ENCODE measurements around the gene DGAT2. TPM values are rescaled to one million over a fixed set of nuclear protein-coding genes. Genes with fewer than 3 reads are reported as not detected.

Gene DGAT2
- total RNA-seq, 1 experiment from 2014 or later, result 13.2 TPM

DNA sequence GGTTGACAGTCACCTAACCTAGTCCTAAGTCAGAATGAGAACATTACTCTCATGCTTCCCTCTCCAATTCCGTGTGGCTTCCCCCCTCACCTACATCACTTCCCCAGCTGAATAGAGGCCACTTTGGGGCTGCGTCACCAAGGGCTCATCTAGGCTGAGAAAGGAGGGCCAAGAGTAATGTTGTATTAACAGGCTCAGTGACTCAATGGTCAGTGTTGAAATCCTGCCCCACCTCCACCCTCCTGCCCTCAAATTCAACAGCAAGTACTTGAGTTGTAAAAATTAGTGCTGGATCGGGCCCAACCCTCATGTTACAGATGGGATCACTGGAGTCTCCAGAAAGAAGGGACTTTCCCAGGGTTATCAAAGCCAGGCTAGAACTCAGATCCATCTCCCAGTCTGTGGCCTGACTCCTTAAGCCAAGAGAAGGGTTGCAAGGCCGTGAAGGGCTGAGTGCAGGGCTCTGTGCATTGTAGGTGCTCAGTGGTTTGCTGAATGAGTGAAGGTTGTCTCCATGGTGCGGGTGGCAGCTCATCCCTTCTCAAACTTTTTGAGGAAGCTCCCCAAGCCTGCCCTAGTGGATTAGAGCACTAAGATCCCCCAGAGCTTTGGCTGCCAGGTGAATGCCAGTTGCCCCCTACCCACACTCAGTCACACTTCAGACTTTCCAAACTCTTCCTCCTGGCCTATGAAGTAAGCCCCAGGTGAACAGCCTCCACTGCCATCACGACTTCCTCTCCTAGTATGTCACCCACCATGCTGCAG, 3.2 kb downstream of the DGAT2 start:
- DNase-seq (ENCODE audit: low read depth), result peak; percentile 2
- in situ Hi-C loops (cut with HindIII; ENCODE audit: low pct_unique_long_range_greater_than_20kb, low sequenced_read_pairs), result no loop called here

DNA sequence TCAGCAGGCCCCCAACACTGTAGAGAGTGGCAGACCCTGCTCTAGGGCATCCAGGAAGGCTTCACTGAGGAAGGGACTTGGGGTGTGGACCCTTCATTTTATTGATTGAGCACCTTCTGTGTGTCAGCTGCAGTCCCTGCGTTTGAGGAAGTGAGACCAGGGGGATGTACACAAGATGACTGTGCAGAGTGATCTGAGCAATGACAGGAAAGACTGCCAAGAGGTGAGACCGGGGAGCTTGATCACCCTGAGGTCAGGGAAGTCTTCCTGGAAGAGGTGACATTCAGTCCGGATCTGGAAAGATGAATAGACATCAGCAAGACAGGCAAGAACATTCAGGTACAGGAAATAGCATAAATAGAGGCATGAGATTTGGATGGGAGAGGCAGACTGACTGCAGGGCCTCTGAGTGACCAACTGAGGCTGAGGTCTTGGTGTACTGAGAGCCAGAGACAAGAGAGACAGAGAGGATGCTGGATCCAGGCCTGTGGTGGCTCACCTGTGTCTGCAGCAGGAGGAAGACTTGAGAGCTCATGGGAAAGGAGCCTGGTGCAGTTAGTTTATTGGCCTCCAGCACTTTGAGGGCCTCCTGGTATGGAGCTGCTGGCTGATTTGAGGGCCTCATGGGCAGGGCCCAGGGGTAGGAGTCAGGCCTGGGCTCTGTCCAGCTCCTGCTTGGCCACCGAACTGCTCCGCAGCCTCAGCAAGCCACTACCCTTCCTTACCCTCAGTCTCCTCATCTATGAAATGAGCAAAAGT, 5.2 kb downstream of the DGAT2 start:
- DNase-seq (ENCODE audit: low read depth), result no peak
- in situ Hi-C loops (cut with HindIII; ENCODE audit: low pct_unique_long_range_greater_than_20kb, low sequenced_read_pairs), result no loop called here

DNA sequence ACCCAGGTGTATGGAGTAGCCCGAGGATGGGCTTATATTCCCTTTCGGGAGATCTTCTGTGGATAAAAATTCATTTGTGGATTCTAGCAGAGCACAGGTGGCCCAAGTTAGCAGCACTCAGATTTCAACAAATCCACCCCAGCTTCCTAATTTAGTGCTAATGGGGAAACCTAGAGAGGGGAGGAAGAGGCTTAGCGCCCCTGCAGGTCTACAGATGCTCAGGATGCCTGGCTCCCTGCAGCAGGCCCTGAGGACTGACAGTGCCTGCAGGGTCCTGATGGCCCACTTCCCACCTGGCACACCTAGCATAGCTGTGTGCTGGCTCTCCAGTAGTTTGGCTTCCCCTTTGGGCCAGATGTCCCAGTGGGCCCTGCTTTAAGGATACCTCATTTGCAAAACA, 6.5 kb downstream of the DGAT2 start:
- no peak for DNase-seq (ENCODE audit: low read depth)
- in situ Hi-C loops (cut with HindIII; ENCODE audit: low pct_unique_long_range_greater_than_20kb, low sequenced_read_pairs), result no loop called here

DNA sequence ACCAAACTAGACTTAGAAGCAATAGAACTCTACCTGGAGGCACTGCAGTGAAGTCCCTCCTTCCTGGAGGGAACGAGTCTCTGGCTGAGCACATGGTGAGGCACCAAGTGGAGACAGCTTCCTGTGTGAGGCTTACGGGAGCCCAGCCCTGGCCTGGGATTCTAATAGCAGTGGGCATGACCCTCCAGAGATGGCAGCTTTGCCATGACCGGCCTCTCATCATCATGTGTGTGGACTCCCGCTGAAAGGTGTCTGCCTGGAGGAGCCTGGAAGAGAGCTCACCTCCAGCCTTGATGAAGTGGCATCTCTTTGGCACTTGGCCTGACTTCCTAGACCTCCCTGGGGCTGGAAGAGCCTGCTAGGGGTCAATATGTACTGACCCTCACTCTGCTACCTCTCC, 8.0 kb downstream of the DGAT2 start:
- in situ Hi-C loops (cut with HindIII; ENCODE audit: low pct_unique_long_range_greater_than_20kb, low sequenced_read_pairs), result no loop called here
- DNase-seq (ENCODE audit: low read depth), result no peak

DNA sequence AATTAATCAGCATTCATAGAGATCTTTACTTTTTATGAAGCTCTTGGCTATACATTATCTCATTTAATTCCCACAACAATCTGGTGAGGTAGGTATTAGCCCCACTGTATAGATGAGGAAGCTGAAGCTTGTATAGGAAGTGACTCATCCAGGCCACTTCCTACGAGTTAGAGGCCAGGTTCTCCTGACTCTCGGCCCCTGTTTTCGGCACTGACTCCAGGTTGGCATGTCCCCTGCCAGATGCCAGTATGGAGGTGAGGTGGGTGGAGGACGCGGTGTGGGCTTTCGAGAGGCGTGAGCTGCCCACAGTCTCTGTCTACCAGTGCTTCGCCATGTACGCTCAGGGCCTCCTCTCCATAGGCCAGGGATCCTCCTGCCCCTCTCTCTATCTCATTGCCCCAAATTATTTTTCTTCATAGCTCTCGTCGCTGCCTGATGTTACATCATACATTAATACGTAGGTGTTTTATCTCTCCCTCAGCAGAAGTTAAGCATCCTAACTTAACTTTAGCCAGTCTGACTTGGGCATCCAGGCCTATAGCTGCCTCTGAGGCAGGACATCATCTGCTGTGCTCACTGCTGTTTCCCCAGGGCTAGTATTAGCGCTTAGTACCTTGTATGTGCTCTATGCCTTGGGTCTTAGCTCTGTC, 9.0 kb downstream of the DGAT2 start:
- DNase-seq (ENCODE audit: low read depth), result no peak

DNA sequence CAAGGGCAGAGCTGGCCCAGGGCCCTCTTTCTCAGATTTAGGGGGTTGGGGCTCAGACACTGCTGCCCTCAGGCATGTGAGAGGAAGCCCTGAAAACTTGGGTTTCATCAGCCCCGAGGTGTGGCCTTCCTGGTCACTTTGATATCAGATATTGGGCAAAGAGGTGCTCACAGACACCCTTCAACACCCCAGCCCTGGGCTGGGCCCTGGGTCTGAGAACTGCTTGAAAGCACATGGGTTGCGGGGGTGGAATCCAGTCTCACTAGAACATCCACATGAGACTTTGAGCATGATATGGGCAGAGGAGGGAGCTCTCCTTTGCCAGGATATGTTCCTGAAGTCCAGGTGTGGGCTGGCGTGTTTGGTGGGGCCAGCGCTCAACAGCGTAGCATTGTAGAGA, 10.4 kb downstream of the DGAT2 start:
- in situ Hi-C loops (cut with HindIII; ENCODE audit: low pct_unique_long_range_greater_than_20kb, low sequenced_read_pairs), result no loop called here
- no peak for DNase-seq (ENCODE audit: low read depth)

More for the DNA sequence above, 9.0 kb downstream of the DGAT2 start:
- in situ Hi-C loops (cut with HindIII; ENCODE audit: low pct_unique_long_range_greater_than_20kb, low sequenced_read_pairs), result no loop called here

DNA sequence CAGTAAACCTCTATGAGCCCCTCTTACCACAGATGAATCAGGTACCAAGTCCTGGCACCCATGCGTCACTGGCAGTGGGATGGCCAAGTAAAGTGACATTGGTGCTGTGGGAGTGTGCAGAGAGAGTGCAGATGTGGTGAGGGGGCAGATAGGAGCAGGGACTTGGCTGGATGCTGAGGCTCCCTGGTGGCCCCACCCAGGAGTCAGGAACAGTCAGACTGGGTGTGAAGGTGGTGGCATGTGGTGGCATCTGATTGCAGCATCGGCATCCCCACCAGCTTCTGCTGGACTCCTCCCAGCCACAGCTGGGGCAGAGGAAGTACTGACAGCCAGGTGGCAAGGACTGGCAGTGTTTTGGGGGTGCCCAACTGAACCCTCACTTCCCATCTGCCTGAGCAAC, 11.4 kb downstream of the DGAT2 start:
- in situ Hi-C loops (cut with HindIII; ENCODE audit: low pct_unique_long_range_greater_than_20kb, low sequenced_read_pairs), result no loop called here
- DNase-seq (ENCODE audit: low read depth), result no peak

DNA sequence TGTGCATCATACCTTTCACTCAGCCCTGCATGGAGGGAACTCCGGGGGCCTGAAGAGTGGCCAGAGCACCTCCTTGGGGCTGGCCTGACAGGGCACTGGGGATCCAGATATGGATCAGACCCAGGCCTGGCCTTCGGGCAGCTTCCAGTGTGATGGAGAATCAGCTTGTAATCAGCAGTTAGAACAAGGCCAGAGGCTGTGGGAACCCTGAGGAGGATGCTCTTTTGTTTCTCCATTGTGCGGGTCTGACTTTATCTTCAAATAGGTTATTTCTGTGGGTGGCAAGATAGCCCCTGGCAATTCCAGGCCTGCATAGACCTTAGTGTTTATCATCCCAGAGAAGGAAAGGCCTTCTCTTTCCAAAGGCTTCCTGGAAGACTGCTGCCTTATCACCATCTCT, 12.3 kb downstream of the DGAT2 start:
- no peak for DNase-seq (ENCODE audit: low read depth)
- in situ Hi-C loops (cut with HindIII; ENCODE audit: low pct_unique_long_range_greater_than_20kb, low sequenced_read_pairs), result no loop called here

DNA sequence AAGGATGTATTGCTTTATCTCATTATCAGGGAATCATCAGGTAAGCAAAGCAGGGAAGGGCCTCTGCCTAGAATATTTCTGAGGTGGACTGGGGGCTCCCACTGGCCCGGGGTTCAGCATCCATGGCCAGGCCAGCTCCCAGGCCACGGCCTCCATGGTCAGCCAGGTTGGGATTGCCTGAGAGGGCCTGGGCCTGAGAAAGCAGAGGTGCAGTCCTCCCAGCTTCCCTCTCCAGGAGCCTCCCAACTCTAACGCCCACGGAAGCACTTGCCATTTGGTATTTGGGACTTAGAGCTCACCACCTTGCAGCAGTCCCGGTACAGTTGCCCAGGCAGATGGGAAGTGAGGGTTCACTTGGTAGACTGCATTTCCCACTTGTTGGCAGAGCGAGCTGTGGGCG, 12.7 kb downstream of the DGAT2 start:
- no peak for DNase-seq (ENCODE audit: low read depth)
- in situ Hi-C loops (cut with HindIII; ENCODE audit: low pct_unique_long_range_greater_than_20kb, low sequenced_read_pairs), result no loop called here

DNA sequence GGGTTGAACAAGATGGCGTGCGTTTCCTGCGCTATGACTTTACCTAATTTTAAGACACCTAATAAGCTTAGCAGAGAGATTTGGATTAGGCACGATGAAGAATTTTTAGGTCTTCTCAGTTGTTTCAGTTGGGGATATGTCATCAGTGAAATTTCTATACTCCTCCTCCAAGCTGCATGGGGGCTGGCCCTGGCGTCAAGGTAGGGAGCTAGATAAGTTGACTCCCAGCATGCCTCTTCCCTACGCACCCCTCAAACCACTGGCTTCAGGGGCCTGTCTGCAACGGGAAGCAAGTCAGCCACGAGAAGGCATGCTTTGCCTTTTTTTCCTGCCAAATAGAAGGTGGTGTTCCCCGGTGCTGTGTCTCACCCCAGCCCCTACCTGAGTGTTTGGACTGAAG, 13.3 kb downstream of the DGAT2 start:
- in situ Hi-C loops (cut with HindIII; ENCODE audit: low pct_unique_long_range_greater_than_20kb, low sequenced_read_pairs), result no loop called here
- DNase-seq (ENCODE audit: low read depth), result no peak

DNA sequence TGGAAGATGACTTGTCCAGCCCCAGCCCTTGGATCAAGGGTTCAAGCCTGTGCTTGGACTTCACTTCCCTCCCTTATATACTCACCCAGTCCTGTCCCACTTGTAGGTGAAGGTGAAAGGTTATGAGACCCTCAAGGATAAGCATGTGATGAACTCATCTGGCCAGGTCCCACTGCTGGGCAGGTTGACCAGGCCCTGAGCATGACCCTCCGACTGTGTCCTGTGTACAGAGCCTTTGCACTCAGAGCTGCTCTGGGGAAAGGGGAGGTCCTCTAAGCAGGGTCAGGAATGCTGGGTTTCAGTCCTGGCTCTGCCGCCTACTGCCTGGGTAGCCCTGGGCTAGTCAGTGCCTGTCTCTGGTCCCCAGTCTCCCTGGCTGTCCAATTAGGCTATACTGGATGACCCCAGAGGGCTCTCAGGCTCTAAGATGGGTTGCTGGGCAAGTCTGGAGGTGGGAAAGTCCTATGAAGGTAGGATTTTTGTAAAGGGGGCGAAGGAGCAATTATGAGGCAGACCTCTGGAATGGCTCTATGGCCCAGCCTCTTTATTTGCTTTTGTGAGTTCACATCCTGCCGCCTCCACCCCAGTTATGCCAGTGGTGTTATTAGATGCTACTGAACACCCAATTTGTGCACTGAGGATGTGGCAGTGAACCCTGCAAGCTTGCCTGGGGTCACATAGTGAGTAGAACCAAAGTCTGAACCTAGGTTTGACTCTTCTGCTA, 14.1 kb downstream of the DGAT2 start:
- in situ Hi-C loops (cut with HindIII; ENCODE audit: low pct_unique_long_range_greater_than_20kb, low sequenced_read_pairs), result no loop called here
- DNase-seq (ENCODE audit: low read depth), result no peak

DNA sequence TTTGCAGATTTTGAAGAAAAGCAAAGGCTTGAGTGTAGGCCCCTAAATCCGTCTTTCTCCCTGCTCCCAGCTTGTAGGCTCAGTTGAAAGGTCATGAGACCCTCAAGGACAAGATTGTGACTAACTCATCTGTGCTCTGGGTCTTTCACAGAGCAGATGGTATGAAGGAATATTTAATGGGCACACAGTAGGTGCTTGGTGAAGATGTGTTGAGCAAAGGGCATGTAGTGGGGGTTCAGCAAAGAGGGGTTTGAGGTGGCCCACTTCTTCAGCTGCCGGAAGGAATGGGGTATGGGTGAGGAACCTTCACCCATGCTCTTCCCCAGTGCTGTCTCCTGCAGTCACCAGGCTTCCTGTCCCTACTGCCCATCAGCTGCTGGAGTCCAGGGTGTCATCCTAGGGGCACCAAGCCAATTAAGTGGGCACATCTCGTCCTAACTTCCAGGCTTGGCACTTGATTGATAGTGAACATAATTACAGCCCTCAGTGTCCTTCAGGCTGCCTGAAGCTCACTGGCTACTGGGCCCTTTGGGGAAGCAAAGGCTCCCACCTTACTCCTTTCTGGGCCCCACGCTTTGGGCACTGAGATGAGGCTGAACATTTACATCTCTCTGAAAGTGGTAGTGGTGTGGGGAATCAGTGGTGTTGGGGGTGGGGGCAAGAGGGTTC, 15.0 kb downstream of the DGAT2 start:
- no peak for DNase-seq (ENCODE audit: low read depth)
- in situ Hi-C loops (cut with HindIII; ENCODE audit: low pct_unique_long_range_greater_than_20kb, low sequenced_read_pairs), result no loop called here

DNA sequence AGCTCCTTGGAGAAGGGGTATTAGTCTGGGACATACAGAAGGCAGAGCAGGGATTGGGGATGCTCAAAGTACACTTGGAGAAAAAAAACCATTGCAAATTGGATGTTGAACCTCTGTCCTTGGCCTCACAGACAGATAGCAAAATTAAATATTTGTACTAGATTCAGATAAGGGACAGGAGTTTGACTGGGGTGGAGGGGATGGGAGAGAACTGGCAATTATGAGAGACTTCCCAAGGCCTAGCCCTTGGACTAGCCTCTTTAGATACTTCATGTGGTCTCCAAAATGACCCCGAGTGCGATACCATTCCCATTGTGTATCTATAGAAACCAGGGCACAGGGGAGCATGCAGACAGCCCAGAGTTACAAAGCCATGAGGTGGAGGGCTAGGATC, 15.5 kb downstream of the DGAT2 start:
- no peak for DNase-seq (ENCODE audit: low read depth)
- in situ Hi-C loops (cut with HindIII; ENCODE audit: low pct_unique_long_range_greater_than_20kb, low sequenced_read_pairs), result no loop called here

DNA sequence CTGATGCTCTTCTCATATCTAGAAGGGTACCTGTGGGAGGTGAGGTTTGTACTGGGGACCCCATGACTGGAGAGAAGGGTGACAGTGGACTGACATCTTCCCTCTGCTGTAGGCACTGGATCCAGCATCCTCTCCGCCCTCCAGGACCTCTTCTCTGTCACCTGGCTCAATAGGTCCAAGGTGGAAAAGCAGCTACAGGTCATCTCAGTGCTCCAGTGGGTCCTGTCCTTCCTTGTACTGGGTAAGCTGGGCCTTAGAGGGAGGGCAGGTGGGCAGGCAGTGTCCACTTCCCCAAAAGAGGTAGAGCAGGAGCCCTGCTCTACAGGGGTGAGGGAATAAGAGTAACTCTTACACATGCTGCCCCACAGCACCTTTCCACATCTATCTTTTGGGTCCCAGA, 15.9 kb downstream of the DGAT2 start:
- in situ Hi-C loops (cut with HindIII; ENCODE audit: low pct_unique_long_range_greater_than_20kb, low sequenced_read_pairs), result no loop called here
- DNase-seq (ENCODE audit: low read depth), result no peak

DNA sequence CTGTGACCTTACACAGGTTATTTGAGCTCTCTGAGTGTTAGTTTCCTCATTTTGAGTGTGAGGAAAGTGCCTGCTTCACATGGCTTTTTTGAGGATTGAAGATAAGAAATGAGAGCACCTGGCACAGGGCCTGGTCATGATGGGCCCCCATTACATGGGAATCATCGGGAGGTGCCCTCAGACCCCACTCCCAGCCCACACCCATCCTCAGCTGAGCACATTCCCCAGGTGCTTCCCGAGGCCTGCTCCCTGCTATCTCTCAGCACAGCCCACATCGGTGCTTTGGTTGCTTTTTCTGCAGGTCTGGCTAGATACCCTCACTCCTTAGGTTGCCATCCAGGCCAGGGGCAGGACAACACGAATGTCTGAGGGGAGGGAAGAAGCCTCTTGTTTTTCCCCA, 16.6 kb downstream of the DGAT2 start:
- in situ Hi-C loops (cut with HindIII; ENCODE audit: low pct_unique_long_range_greater_than_20kb, low sequenced_read_pairs), result no loop called here
- DNase-seq (ENCODE audit: low read depth), result no peak

DNA sequence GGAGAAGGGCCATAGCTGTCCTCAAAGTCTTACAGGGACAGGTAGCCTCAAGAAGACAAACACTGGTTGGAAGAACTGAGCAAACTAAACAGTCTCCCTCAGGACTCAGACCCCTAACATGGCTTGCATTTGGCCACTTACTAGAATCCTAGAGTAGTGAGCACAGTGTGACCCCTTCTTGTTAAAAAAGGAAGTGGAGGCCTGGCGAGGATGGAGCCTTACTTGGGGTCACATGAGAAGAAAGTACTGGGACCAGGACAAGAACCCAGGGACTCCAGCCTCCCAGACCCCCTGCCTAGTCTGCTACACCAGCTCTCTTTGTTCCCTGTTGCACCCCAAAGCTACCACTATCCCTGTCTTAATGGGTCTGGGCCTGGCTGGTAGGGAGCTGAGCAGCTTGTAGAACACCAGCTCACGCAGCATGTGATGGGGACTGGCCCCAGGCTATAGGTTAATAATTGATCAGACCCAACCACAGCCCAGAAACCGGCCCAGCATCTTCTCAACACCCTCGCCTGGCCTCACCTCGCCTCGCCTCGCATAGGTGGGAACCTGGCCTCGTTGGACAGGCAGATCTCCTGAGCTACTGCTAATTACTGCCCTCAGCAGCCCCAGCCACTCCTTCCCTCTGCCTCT, 17.6 kb downstream of the DGAT2 start:
- in situ Hi-C loops (cut with HindIII; ENCODE audit: low pct_unique_long_range_greater_than_20kb, low sequenced_read_pairs), result no loop called here
- peak; percentile 9 for DNase-seq (ENCODE audit: low read depth)

DNA sequence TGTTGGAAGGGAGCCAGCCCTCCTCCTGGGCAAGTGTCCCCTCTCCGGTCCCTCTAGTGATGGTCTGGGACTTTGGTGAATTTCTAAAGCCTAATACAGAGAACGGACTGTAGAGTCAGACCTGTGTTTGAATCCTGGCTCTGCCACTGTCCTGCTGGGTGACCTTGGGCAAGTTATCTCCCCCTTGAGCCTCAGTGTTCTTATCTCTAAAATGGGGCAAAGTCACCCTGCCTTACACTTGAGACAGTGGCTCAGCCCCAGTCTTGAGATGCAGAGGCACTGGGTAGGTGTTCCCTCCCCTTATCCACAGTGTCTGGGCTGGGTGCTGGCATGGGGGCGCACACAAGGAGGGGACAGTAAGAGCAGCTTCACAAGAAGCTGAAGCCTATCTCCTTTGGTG, 20.9 kb downstream of the DGAT2 start:
- DNase-seq (ENCODE audit: low read depth), result no peak
- in situ Hi-C loops (cut with HindIII; ENCODE audit: low pct_unique_long_range_greater_than_20kb, low sequenced_read_pairs), result no loop called here

DNA sequence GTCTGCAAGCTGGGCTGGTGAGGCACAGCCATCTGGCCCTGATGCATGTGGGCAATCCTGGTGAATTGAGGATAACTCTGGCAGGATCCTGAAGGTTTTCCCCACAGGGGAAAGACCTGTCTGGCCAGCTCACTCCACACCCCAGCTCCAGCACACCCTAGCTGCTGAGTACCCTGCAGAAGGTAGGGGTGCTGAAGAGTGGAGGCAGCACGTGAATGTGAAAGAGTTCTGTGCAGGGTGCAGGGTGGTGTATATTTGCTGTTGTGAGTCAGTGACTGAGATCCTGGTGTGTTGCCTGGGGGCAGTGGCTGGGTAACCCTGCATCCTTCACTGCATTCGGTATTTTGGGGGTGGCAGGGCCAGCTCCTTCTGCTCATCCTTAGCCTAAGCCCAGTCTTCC, 22.4 kb downstream of the DGAT2 start:
- no peak for DNase-seq (ENCODE audit: low read depth)
- in situ Hi-C loops (cut with HindIII; ENCODE audit: low pct_unique_long_range_greater_than_20kb, low sequenced_read_pairs), result no loop called here

All from Caki2 (cell line).